Eye (tissue), 1 donor: Measurements from ENCODE around the gene CEMIP2.

Experiments
- DNase-seq: peaks from one replicate; pipeline ENCODE4 v3.0.0-alpha.2; 2015

CEMIP2 gene

DNA sequence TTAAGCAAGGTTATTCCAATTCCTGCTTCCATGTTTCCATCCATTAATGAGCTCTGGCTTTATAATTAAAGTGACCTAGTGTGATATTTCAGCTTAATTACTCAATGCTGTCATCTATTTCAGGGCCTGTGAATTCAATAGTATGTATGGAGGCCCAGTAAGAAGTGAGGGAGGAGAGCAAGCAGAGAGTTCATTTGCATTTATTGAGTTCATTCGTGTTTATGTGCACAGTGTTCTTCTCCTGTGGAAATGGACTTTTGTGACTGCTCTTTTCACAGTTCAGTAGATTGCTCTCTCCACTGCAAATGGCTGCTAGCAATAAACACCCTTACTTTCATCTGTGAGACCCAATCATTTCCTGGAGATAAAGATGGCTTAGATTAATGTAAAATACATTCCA, 130.9 kb downstream of the CEMIP2 start:
- DNase-seq, result no peak

DNA sequence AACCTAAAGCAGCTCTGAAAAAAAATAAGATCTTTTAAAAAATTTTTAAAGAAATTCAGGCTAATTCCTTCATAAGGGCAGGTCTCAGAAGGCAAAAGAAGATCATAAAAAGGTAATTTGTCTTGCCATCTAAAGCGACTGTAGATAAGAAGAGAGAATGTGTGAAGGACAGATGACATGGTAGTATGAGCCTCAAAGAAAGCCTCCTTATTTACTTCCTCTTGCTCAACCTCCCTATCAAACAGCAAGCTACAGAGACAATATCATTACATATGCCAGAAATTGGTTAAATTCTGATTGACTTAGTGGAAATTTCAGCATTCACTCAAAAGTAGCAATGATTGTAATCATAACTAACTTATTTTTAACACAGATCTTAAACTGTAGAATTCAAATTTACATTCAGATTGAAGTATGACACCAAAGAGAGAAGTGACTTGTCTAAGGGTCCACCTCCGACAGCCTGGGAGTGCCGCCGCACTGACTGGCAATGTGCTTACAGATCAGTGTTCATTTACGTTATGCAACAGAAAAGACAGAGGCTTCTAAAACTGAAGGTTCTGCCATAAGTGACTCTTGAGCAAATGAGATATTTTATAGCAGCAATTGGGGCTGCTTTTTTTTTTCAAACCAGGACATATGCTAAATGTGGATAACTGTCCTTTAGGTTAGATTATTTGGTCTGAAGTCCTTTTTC, 132.0 kb downstream of the CEMIP2 start:
- no peak for DNase-seq

GRCh38 chr9:71634752-71635151, 133.6 kb downstream of the CEMIP2 start:
- DNase-seq, result no peak
